ENCODE measurements around the gene HS3ST4.

HS3ST4 gene

DNA sequence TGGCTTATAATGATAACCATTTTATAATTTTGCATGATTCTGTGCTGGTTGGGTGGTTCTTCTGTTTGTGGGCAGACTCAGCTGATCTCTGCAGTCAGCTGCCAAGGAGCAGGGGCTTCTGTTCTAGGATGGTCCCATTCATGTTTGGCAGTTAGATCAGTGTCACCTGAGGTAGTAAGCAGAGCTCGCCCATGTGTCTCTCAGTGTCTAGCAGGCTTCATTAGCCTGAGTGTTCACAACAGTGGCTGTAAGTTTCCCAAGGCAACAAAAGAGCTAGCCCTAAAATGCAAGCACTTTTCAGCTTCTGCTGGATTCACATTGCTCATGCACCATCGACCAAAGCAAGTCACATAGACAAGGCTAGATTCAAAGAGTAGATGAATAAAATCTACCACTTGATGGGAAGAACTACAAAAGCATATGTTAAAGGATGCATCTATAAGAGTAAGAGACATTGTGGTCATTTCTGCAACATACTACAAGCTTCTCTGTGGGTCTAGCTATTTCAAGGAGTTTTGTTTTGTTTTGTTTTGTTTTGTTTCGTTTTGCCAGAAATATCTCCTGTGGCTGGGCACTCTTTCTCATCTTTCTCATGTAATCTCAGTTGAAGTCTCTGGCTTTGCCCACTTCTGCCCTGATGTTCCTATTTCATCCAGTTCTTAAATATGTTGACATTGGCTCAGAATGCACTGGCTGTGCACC, 180.8 kb downstream of the HS3ST4 start:
- Histone ChIP-seq H3K4me3 (ENCODE audit: low read length) (no peak overlapping the region), H3K27ac (ENCODE audit: low read length) (no peak overlapping the region), H3K27me3 (ENCODE audit: insufficient read depth, low read length) (no peaks in the 10 kb centered on the region), H3K9me3 (ENCODE audit: insufficient read depth, low read depth, low read length) (no peaks in the 10 kb centered on the region), H3K36me3 (ENCODE audit: insufficient read depth, low read depth, low read length) (no peaks in the 10 kb centered on the region), H3K4me1 (ENCODE audit: insufficient read depth, low read length) (peaks cover 10% of the 10 kb centered on the region; the same call in 1 of the 2 replicates), H3K9ac (ENCODE audit: low read depth, low read length) (no peak overlapping the region)

DNA sequence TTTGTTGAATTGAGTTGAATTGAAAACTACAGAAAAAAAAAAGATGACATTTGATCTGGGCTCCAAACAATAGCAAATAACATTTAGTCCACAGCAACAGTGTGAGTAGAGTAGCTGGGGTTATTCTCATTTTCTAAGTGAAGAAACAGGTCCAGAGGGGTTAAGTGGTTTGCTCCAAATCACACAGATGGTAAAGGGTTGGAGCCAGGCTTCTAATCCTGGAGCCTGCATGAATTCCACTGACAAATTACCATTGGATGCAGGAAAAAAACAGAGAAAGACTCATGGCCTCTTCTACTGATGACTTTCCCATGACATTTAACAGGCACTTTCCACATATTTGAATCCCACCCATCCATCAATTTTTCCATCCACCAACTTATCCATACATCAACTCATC, 182.4 kb downstream of the HS3ST4 start:
- Histone ChIP-seq H3K27ac (ENCODE audit: low read length) (no peak overlapping the region), H3K4me3 (ENCODE audit: low read length) (no peak overlapping the region), H3K27me3 (ENCODE audit: insufficient read depth, low read length) (no peaks in the 10 kb centered on the region), H3K9me3 (ENCODE audit: insufficient read depth, low read depth, low read length) (no peaks in the 10 kb centered on the region), H3K9ac (ENCODE audit: low read depth, low read length) (no peak overlapping the region), H3K4me1 (ENCODE audit: insufficient read depth, low read length) (no peaks in the 10 kb centered on the region), H3K36me3 (ENCODE audit: insufficient read depth, low read depth, low read length) (no peaks in the 10 kb centered on the region)

DNA sequence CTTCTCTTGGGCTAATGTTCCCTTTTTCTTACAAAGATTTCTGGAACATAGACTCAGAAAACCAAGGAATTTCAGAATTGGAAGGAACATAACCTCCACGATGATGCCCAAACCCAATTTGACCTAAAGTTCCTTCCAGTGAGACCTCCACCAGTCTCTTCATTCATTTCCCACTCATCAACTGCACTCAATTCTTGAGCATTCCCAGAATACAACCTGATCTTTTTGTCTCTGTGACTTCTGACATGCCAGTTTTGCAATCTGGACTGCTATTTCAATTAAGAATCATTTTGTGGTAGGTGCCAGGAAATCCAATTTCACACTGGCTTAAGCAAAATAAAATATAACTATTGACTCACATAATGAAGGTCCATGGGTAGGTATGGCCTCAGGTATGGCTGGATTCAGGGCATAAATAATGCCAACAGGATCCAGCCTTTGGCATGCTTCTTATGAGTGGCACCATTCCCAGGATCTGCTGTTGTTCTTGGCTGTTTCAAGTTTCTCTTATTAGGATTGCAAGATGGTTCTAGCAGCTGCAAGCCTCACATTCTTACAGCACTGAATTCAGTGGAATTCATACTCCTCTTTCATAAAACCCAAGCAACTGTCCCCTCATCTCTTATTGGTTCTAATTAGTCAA, 184.3 kb downstream of the HS3ST4 start:
- Histone ChIP-seq H3K36me3 (ENCODE audit: insufficient read depth, low read depth, low read length) (no peaks in the 10 kb centered on the region), H3K27ac (ENCODE audit: low read length) (no peak overlapping the region), H3K27me3 (ENCODE audit: insufficient read depth, low read length) (no peaks in the 10 kb centered on the region), H3K4me1 (ENCODE audit: insufficient read depth, low read length) (no peaks in the 10 kb centered on the region), H3K9me3 (ENCODE audit: insufficient read depth, low read depth, low read length) (no peaks in the 10 kb centered on the region), H3K4me3 (ENCODE audit: low read length) (no peak overlapping the region), H3K9ac (ENCODE audit: low read depth, low read length) (no peak overlapping the region)

DNA sequence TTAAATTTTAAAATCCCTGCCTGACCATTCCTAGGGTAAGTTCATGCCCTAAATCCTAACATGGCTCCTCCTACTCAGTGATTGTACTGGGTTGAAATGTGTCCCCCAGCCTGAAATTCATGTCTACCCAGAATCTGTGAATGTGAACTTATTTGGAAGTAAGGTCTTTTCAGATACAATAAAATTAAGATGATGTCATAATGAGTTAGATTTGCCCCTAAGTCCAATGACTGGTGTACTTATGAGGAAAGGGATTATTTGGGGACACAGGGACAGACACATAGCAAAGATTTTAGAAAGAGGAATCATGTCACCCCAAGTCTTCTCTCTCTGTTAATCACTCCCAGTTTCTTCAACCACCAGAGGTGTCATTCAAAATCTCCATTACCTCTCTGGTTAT, 185.3 kb downstream of the HS3ST4 start:
- no peak overlapping the region for H3K27ac ChIP-seq (ENCODE audit: low read length)
- H3K9me3 ChIP-seq (ENCODE audit: insufficient read depth, low read depth, low read length): no peaks in the 10 kb centered on the region
- H3K4me3 ChIP-seq (ENCODE audit: low read length): no peak overlapping the region
- H3K9ac ChIP-seq (ENCODE audit: low read depth, low read length): no peak overlapping the region
- no peaks in the 10 kb centered on the region for H3K4me1 ChIP-seq (ENCODE audit: insufficient read depth, low read length)
- no peaks in the 10 kb centered on the region for H3K36me3 ChIP-seq (ENCODE audit: insufficient read depth, low read depth, low read length)
- H3K27me3 ChIP-seq (ENCODE audit: insufficient read depth, low read length): no peaks in the 10 kb centered on the region

DNA sequence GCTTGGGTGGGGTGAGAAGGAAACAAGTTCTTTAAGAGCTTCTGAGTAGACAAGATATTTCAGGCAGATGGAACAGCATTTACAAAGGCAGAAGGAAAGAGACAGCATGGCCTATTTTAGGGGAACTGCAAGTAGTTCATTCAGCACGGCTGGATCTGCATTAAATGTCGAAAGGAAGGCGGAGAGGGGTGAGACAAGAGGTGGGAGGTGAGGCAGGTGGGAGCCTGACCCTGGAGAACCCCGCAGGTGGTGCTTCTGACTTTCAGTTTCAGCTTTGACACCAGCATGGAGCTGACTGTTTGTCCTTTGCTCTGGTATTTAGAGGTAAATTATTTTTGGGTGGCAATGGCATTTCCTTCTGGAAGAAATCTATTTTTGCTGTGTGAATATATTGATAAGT, 194.8 kb downstream of the HS3ST4 start:
- Histone ChIP-seq H3K9me3 (ENCODE audit: insufficient read depth, low read depth, low read length) (no peaks in the 10 kb centered on the region), H3K36me3 (ENCODE audit: insufficient read depth, low read depth, low read length) (no peaks in the 10 kb centered on the region; the same call in 1 of the 2 replicates), H3K27me3 (ENCODE audit: insufficient read depth, low read length) (no peaks in the 10 kb centered on the region), H3K9ac (ENCODE audit: low read depth, low read length) (no peak overlapping the region), H3K4me1 (ENCODE audit: insufficient read depth, low read length) (peaks cover 10% of the 10 kb centered on the region; the same call in 1 of the 2 replicates), H3K4me3 (ENCODE audit: low read length) (no peak overlapping the region), H3K27ac (ENCODE audit: low read length) (no peak overlapping the region)

DNA sequence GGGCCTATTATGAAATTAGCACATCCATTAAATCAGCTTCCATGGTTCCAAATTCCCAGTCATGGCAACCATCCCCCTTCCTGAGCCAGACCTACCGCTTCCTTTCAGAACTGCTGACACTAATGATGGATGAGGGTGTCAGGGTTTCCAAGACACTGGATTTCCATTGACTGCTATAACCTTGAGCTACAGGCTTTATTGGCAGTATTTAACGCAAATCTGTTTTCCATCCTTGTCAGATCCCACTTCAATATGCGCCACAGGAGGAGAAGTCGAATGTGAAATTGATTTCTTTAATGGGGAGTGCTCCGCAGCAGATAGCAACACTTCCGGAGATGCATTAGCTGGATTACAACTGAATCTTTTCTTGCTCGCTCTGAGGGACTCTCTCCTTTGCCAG, 197.1 kb downstream of the HS3ST4 start:
- Histone ChIP-seq H3K4me3 (ENCODE audit: low read length) (no peak overlapping the region), H3K9me3 (ENCODE audit: insufficient read depth, low read depth, low read length) (no peaks in the 10 kb centered on the region), H3K27ac (ENCODE audit: low read length) (no peak overlapping the region), H3K27me3 (ENCODE audit: insufficient read depth, low read length) (no peaks in the 10 kb centered on the region), H3K4me1 (ENCODE audit: insufficient read depth, low read length) (peaks cover 8% of the 10 kb centered on the region; the same call in 1 of the 2 replicates), H3K36me3 (ENCODE audit: insufficient read depth, low read depth, low read length) (no peaks in the 10 kb centered on the region; the same call in 1 of the 2 replicates), H3K9ac (ENCODE audit: low read depth, low read length) (no peak overlapping the region)

DNA sequence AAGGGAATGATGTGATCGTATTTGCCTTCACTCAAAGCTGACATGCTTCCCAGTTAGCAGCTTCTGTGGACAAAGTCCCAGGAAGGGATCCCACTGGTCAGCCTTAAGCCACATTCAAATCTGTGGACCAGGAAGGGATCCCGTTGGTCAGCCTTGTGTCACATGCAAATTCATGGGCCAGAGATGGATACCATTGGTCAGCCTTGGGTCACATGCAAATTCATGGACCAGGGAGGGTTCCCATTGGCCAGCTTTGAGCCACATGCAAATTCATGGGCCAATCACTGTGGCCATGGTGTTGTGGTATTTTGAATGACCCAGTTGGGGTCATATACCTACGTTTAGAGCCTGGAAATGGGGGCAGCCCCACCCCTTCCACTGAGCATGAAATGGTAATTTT, 201.6 kb downstream of the HS3ST4 start:
- H3K4me3 ChIP-seq (ENCODE audit: low read length): no peak overlapping the region
- H3K9me3 ChIP-seq (ENCODE audit: insufficient read depth, low read depth, low read length): no peaks in the 10 kb centered on the region
- H3K4me1 ChIP-seq (ENCODE audit: insufficient read depth, low read length): no peaks in the 10 kb centered on the region
- no peaks in the 10 kb centered on the region; the same call in 1 of the 2 replicates for H3K36me3 ChIP-seq (ENCODE audit: insufficient read depth, low read depth, low read length)
- no peak overlapping the region for H3K27ac ChIP-seq (ENCODE audit: low read length)
- H3K9ac ChIP-seq (ENCODE audit: low read depth, low read length): no peak overlapping the region
- H3K27me3 ChIP-seq (ENCODE audit: insufficient read depth, low read length): no peaks in the 10 kb centered on the region

DNA sequence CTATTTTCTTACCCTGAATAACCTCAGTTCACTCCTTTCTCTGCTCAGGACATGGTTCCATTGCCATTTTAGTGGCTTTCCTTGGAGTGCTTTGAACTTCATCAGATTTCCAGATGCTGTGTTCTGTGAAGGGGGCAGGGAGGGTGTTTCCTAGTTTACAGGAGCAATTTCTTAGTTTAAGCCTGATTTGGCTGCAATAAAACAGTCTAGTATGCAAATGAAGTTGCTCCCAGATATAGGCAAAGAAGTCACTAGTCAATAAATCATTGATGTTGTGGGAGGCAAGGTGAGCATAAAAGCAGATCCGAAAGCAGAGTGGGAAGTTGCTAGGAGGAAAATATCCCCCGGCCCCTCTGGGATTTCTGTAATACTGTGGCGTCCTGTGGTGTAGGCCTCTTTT, 202.3 kb downstream of the HS3ST4 start:
- Histone ChIP-seq H3K27ac (ENCODE audit: low read length) (no peak overlapping the region), H3K9ac (ENCODE audit: low read depth, low read length) (no peak overlapping the region), H3K36me3 (ENCODE audit: insufficient read depth, low read depth, low read length) (no peaks in the 10 kb centered on the region; the same call in 1 of the 2 replicates), H3K4me3 (ENCODE audit: low read length) (no peak overlapping the region), H3K27me3 (ENCODE audit: insufficient read depth, low read length) (no peaks in the 10 kb centered on the region), H3K4me1 (ENCODE audit: insufficient read depth, low read length) (no peaks in the 10 kb centered on the region), H3K9me3 (ENCODE audit: insufficient read depth, low read depth, low read length) (no peaks in the 10 kb centered on the region)

DNA sequence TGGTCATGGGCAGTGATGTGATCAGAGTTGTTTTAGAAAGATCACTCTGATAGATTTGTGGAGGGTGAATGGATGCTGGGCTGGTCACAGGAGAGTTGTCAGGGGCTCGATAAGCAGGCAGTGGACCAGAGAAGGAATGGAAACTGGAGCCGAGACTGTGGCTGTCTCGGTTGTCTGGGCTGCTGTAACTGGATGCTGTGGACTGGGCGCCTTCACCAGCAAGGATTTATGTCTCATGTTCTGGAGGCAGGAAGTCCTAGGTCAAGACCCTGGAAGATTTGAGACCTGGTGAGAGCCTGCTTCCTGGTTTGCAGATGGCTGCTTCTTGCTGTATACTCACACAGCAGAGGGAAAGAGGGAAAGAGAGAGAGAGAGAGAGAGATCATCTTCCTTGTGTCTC, 203.6 kb downstream of the HS3ST4 start:
- Histone ChIP-seq H3K4me1 (ENCODE audit: insufficient read depth, low read length) (no peaks in the 10 kb centered on the region), H3K27me3 (ENCODE audit: insufficient read depth, low read length) (no peaks in the 10 kb centered on the region), H3K9me3 (ENCODE audit: insufficient read depth, low read depth, low read length) (no peaks in the 10 kb centered on the region), H3K36me3 (ENCODE audit: insufficient read depth, low read depth, low read length) (no peaks in the 10 kb centered on the region; the same call in 1 of the 2 replicates), H3K9ac (ENCODE audit: low read depth, low read length) (no peak overlapping the region), H3K4me3 (ENCODE audit: low read length) (no peak overlapping the region), H3K27ac (ENCODE audit: low read length) (no peak overlapping the region)

DNA sequence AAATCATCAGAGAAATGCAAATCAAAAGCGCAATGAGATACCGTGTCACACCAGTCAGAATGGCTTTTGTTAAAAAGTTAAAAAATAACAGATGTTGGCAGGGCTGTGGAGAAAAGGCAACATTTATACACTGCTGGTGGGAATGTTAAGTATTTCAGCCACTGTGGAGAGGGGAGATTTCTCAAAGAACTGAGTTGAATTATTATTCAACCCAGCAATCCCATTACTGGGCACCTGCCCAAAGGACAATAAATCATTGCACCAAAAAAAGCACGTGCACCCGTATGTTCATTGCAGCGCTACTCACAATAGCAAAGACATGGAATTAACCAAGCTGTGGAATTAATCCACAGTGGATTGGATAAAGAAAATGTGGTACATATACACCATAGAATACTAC, 204.7 kb downstream of the HS3ST4 start:
- H3K9ac ChIP-seq (ENCODE audit: low read depth, low read length): no peak overlapping the region
- no peaks in the 10 kb centered on the region for H3K36me3 ChIP-seq (ENCODE audit: insufficient read depth, low read depth, low read length)
- no peaks in the 10 kb centered on the region for H3K4me1 ChIP-seq (ENCODE audit: insufficient read depth, low read length)
- no peak overlapping the region for H3K27ac ChIP-seq (ENCODE audit: low read length)
- H3K27me3 ChIP-seq (ENCODE audit: insufficient read depth, low read length): no peaks in the 10 kb centered on the region
- no peaks in the 10 kb centered on the region for H3K9me3 ChIP-seq (ENCODE audit: insufficient read depth, low read depth, low read length)
- no peak overlapping the region for H3K4me3 ChIP-seq (ENCODE audit: low read length)

DNA sequence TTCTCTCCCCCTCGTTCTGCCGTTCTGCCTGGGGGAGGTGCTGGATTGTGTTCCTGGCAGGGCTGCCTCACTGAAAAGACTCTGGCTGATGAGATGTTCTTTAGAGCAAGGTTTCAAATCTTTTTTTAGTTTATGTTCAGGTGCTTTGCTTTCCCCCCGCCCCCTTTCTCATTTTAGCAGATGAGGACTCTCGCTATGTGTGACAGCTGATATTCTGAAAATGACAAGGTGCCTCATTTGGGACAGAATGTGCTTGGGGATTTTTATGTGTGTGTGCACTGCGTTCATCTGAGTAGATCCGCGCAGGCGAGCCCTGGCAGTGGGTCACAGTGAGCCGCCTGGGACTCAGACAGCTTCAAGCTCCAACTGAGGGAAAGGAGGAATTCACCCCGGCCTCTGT, 205.9 kb downstream of the HS3ST4 start:
- Histone ChIP-seq H3K27me3 (ENCODE audit: insufficient read depth, low read length) (no peaks in the 10 kb centered on the region), H3K27ac (ENCODE audit: low read length) (no peak overlapping the region), H3K9me3 (ENCODE audit: insufficient read depth, low read depth, low read length) (no peaks in the 10 kb centered on the region), H3K36me3 (ENCODE audit: insufficient read depth, low read depth, low read length) (no peaks in the 10 kb centered on the region), H3K4me1 (ENCODE audit: insufficient read depth, low read length) (no peaks in the 10 kb centered on the region), H3K9ac (ENCODE audit: low read depth, low read length) (no peak overlapping the region), H3K4me3 (ENCODE audit: low read length) (no peak overlapping the region)

DNA sequence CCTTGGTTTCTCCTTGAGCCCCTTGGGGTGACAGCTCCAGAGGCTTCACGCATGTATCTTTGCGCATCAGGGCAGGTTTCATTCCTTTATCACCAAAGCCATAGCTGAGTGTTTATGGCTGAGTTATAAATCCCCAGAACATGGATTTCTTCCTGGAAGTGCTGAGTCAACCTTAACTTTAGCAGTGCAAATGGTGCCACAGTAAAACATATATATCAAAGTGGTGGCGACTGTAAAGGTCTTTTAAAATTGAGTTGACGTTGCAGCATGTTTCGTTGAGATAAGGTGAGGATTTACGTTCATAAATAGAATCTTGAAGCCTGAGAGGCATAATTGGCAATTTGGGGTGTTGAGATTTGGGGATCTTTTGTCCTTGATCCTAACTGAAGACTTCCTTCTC, 214.1 kb downstream of the HS3ST4 start:
- H3K27me3 ChIP-seq (ENCODE audit: insufficient read depth, low read length): no peaks in the 10 kb centered on the region
- H3K4me3 ChIP-seq (ENCODE audit: low read length): no peak overlapping the region
- no peaks in the 10 kb centered on the region for H3K36me3 ChIP-seq (ENCODE audit: insufficient read depth, low read depth, low read length)
- no peak overlapping the region for H3K27ac ChIP-seq (ENCODE audit: low read length)
- H3K9me3 ChIP-seq (ENCODE audit: insufficient read depth, low read depth, low read length): no peaks in the 10 kb centered on the region
- H3K9ac ChIP-seq (ENCODE audit: low read depth, low read length): no peak overlapping the region
- H3K4me1 ChIP-seq (ENCODE audit: insufficient read depth, low read length): no peaks in the 10 kb centered on the region

All from iPS-20b (cell line).